Astrocyte (in vitro differentiated cells and primary cell): ENCODE measurements around the gene RBL2. TPM values are rescaled to one million over a fixed set of nuclear protein-coding genes. Genes with fewer than 3 reads are reported as not detected.

Experiments
- DNase-seq: peaks from one replicate; pipeline ENCODE4 v3.0.0-alpha.2; 2010; ENCODE audit warnings: low read depth
- FAIRE-seq: peaks from 2 replicates; lab custom pipeline; 2011; peaks lifted over from hg19 to GRCh38; lab: Jason Lieb, UNC
- H2AFZ ChIP-seq: 2 replicates; pipeline ENCODE4 v1.6.0; 2012; ENCODE audit warnings: low read depth, low read length, inconsistent platforms
- H3K27ac ChIP-seq: 2 replicates; pipeline ENCODE4 v1.5.1; 2011; ENCODE audit warnings: low read depth, low read length, inconsistent platforms
- H3K27me3 ChIP-seq: 2 replicates; pipeline ENCODE4 v1.6.0; 2011; ENCODE audit warnings: low read length, inconsistent platforms; ENCODE audit not compliant: insufficient read depth
- H3K36me3 ChIP-seq: 2 replicates; pipeline ENCODE4 v1.5.1; 2011; ENCODE audit warnings: low read length, inconsistent platforms; ENCODE audit not compliant: insufficient read depth
- H3K4me1 ChIP-seq: 2 replicates; pipeline ENCODE4 v1.5.1; 2011; ENCODE audit warnings: low read length, inconsistent platforms; ENCODE audit not compliant: insufficient read depth
- H3K4me2 ChIP-seq: 2 replicates; pipeline ENCODE4 v1.6.0; 2012; ENCODE audit warnings: low read length, inconsistent platforms
- H3K4me3 ChIP-seq: 2 replicates; pipeline ENCODE4 v1.5.1; 2011; ENCODE audit warnings: low read depth, mild to moderate bottlenecking, low read length, inconsistent platforms; ENCODE audit not compliant: insufficient read depth
- H3K79me2 ChIP-seq: 2 replicates; pipeline ENCODE4 v1.6.0; 2012; ENCODE audit warnings: mild to moderate bottlenecking, low read length, inconsistent platforms; ENCODE audit not compliant: insufficient read depth
- H3K9ac ChIP-seq: 2 replicates; pipeline ENCODE4 v1.6.0; 2012; ENCODE audit warnings: mild to moderate bottlenecking, low read length, inconsistent platforms
- H3K9me3 ChIP-seq: 2 replicates; pipeline ENCODE4 v1.5.1; 2012; ENCODE audit warnings: low read depth, mild to moderate bottlenecking, low read length, inconsistent platforms; ENCODE audit not compliant: insufficient read depth
- H4K20me1 ChIP-seq: 2 replicates; pipeline ENCODE4 v1.6.0; 2012; ENCODE audit warnings: low read length, inconsistent platforms; ENCODE audit not compliant: insufficient read depth
- H3K27ac Mint-ChIP-seq: one replicate; pipeline ENCODE4 v1.8.0; 2021; ENCODE audit warnings: mild to moderate bottlenecking, mixed read lengths; ENCODE audit not compliant: unreplicated experiment
- H3K27me3 Mint-ChIP-seq: one replicate; pipeline ENCODE4 v1.8.0; 2021; ENCODE audit warnings: low read depth, mixed read lengths; ENCODE audit not compliant: unreplicated experiment
- H3K36me3 Mint-ChIP-seq: one replicate; pipeline ENCODE4 v1.8.0; 2021; ENCODE audit warnings: low read depth, mixed read lengths; ENCODE audit not compliant: unreplicated experiment
- H3K4me1 Mint-ChIP-seq: one replicate; pipeline ENCODE4 v1.8.0; 2021; ENCODE audit warnings: low read depth, mixed read lengths; ENCODE audit not compliant: unreplicated experiment
- H3K4me3 Mint-ChIP-seq: one replicate; pipeline ENCODE4 v1.8.0; 2021; ENCODE audit warnings: mild to moderate bottlenecking, moderate library complexity, mixed read lengths; ENCODE audit not compliant: unreplicated experiment
- H3K9me3 Mint-ChIP-seq: one replicate; pipeline ENCODE4 v1.8.0; 2021; ENCODE audit warnings: mild to moderate bottlenecking, mixed read lengths; ENCODE audit not compliant: unreplicated experiment
- CTCF ChIP-seq: IDR thresholded peaks from 2 replicates; pipeline ENCODE4 v1.5.1; 2011; ENCODE audit warnings: low read depth, mild to moderate bottlenecking, inconsistent platforms, low read length, moderate library complexity; ENCODE audit not compliant: insufficient read depth
- EZH2 ChIP-seq: IDR thresholded peaks from 2 replicates; pipeline ENCODE4 v1.6.1; 2012; ENCODE audit warnings: mild to moderate bottlenecking, low read length, inconsistent platforms; ENCODE audit not compliant: insufficient read depth
- total RNA-seq: library from RNA; stranded (reverse); gene quantifications from 2 replicates; pipeline ENCODE4 v1.2.1, GENCODE V29; 2021

RBL2 gene
- total RNA-seq, 1 donor from 2014 or later = 24.4 TPM

GRCh38 chr16:53529513-53529912 lies 95.2 kb downstream of the RBL2 start:
- H3K9ac ChIP-seq = no peak overlapping the region
- FAIRE-seq = no peak
- no peaks in the 10 kb centered on the region for H3K9me3 ChIP-seq
- H3K4me3 Mint-ChIP-seq = no peak overlapping the region
- H3K27ac Mint-ChIP-seq = no peak overlapping the region
- no peak overlapping the region for H2AFZ ChIP-seq
- no peaks in the 10 kb centered on the region for H3K36me3 Mint-ChIP-seq
- H3K4me3 ChIP-seq = no peak overlapping the region
- TF ChIP-seq CTCF (no peak), EZH2 (no peak)
- no peaks in the 10 kb centered on the region for H3K36me3 ChIP-seq
- H3K4me1 ChIP-seq = no peaks in the 10 kb centered on the region
- H3K27me3 ChIP-seq = no peaks in the 10 kb centered on the region
- peaks cover 6% of the 10 kb centered on the region for H3K4me1 Mint-ChIP-seq
- H3K27me3 Mint-ChIP-seq = no peaks in the 10 kb centered on the region
- no peak for DNase-seq
- no peaks in the 10 kb centered on the region for H3K79me2 ChIP-seq
- no peaks in the 10 kb centered on the region for H4K20me1 ChIP-seq
- H3K9me3 Mint-ChIP-seq = no peaks in the 10 kb centered on the region
- H3K4me2 ChIP-seq = no peak overlapping the region
- H3K27ac ChIP-seq = no peak overlapping the region

- peaks cover 6% of the 10 kb centered on the region for H3K4me1 Mint-ChIP-seq
- H3K36me3 ChIP-seq = no peaks in the 10 kb centered on the region
- no peaks in the 10 kb centered on the region for H3K79me2 ChIP-seq
- TF ChIP-seq EZH2 (no peak), CTCF (no peak)
- H3K9me3 Mint-ChIP-seq = no peaks in the 10 kb centered on the region
- no peak overlapping the region for H3K4me2 ChIP-seq
- no peak overlapping the region for H3K9ac ChIP-seq
- no peaks in the 10 kb centered on the region for H4K20me1 ChIP-seq
- H3K4me3 ChIP-seq = no peak overlapping the region
- no peak overlapping the region for H3K4me3 Mint-ChIP-seq
- no peak overlapping the region for H2AFZ ChIP-seq
- no peak for FAIRE-seq
- H3K9me3 ChIP-seq = no peaks in the 10 kb centered on the region
- no peaks in the 10 kb centered on the region for H3K27me3 ChIP-seq
- no peak overlapping the region for H3K27ac ChIP-seq
- H3K4me1 ChIP-seq = no peaks in the 10 kb centered on the region
- no peak for DNase-seq
- H3K27me3 Mint-ChIP-seq = no peaks in the 10 kb centered on the region
- H3K36me3 Mint-ChIP-seq = no peaks in the 10 kb centered on the region
- H3K27ac Mint-ChIP-seq = no peak overlapping the region
These were observed 95.8 kb downstream of the RBL2 start for GRCh38 chr16:53530046-53530445.

DNA sequence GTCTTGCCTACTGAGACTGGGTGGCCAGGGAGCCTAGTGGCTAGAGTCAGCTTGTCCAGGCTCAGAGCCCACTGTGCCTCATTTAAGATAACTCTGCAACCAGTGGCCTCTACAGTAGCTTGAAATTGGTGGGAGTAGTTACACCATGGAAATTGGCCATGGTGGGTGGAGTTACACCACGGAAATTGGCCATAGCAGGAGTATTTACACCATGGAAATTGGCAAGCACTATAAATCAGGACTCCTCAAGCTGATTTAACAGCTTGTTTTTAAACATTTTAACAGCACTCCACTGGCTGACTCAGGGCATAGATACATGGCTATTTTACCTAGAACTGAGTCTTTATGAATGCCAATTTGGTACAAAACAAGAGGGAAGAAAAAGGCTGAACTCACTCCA lies 96.5 kb downstream of the RBL2 start:
- Histone ChIP-seq H3K36me3 (no peaks in the 10 kb centered on the region), H3K79me2 (no peaks in the 10 kb centered on the region), H3K27ac (no peak overlapping the region), H3K9ac (no peak overlapping the region), H3K4me3 (no peak overlapping the region), H3K4me2 (no peak overlapping the region), H4K20me1 (no peaks in the 10 kb centered on the region), H2AFZ (no peak overlapping the region), H3K27me3 (no peaks in the 10 kb centered on the region), H3K9me3 (no peaks in the 10 kb centered on the region), H3K4me1 (no peaks in the 10 kb centered on the region)
- TF ChIP-seq CTCF = no peak
- TF ChIP-seq EZH2 = no peak
- Mint-ChIP-seq H3K4me3 (no peak overlapping the region), H3K27me3 (no peaks in the 10 kb centered on the region), H3K9me3 (no peaks in the 10 kb centered on the region), H3K36me3 (no peaks in the 10 kb centered on the region), H3K27ac (no peak overlapping the region), H3K4me1 (peaks cover 6% of the 10 kb centered on the region)
- DNase-seq (no peak), FAIRE-seq (no peak)
